Colonic mucosa (tissue), 4 donors: ENCODE data around the gene SMOC1. TPM values are rescaled to one million over a fixed set of nuclear protein-coding genes. Genes with fewer than 3 reads are reported as not detected.

Source experiments
- DNase-seq: peaks from one replicate; pipeline ENCODE4 v3.0.0-alpha.2; 2020
- H3K27ac ChIP-seq: fragments of 200-600 bp; one replicate; pipeline ENCODE4 v1.8.0; 2021
- H3K27me3 ChIP-seq: fragments of 200-600 bp; one replicate; pipeline ENCODE4 v1.8.0; 2021
- H3K36me3 ChIP-seq: fragments of 200-600 bp; one replicate; pipeline ENCODE4 v1.8.0; 2021
- H3K4me1 ChIP-seq: fragments of 200-600 bp; one replicate; pipeline ENCODE4 v1.8.0; 2021; ENCODE audit warnings: mild to moderate bottlenecking
- H3K4me3 ChIP-seq: fragments of 200-600 bp; one replicate; pipeline ENCODE4 v1.8.0; 2021
- H3K9ac ChIP-seq, 2 donors: one replicate each; pipeline ENCODE4 v1.7.0; 2013; ENCODE audit warnings: control low read depth in 2 of 2, low read depth in 2 of 2, low read length in 2 of 2
- H3K9me3 ChIP-seq: fragments of 200-600 bp; one replicate; pipeline ENCODE4 v1.8.0; 2021
- CTCF ChIP-seq: fragments of 200-600 bp; IDR thresholded peaks from one replicate; pipeline ENCODE4 v1.8.0; 2022; ENCODE audit warnings: antibody characterized with exemption, mild to moderate bottlenecking
- intact Hi-C: fragments of 100-400 bp; cut with DNase I; formaldehyde crosslinking; loops from one replicate; pipeline ENCODE4 v1.14.1; 2022
- total RNA-seq, 2 donors: library from RNA; stranded (reverse); fragmentation: NEBNext Ultra II Directional in 1 of 2; extraction: Animal tissue kit (Norgen Biotek cat#: 25700) in 1 of 2; gene quantifications; one replicate each; pipeline ENCODE4 v1.2.1, GENCODE V29; 2021
- donor health status: healthy.
- donor health status: DM: no; HTN: no; CAD: no.
- donor health status: DM: no; HTN: no; CAD: no.

The SMOC1 gene
- total RNA-seq, 2 donors from 2014 or later, result 0.50 to 0.67 TPM

GRCh38 chr14:69972755-69973154, 93.5 kb downstream of the SMOC1 start:
- H3K36me3 ChIP-seq, result no peaks in the 10 kb centered on the region
- DNase-seq, result no peak
- intact Hi-C loops, result no loop called here

GRCh38 chr14:69973846-69974245, 94.6 kb downstream of the SMOC1 start:
- intact Hi-C loops, result no loop called here
- Histone ChIP-seq H3K27me3 (no peaks in the 10 kb centered on the region), H3K4me3 (no peak overlapping the region), H3K27ac (no peak overlapping the region), H3K9ac (no peak overlapping the region), H3K9me3 (no peaks in the 10 kb centered on the region), H3K36me3 (no peaks in the 10 kb centered on the region), H3K4me1 (no peaks in the 10 kb centered on the region)
- TF ChIP-seq CTCF, result no peak
- DNase-seq, result no peak

More at GRCh38 chr14:69972755-69973154, 93.5 kb downstream of the SMOC1 start:
- H3K9me3 ChIP-seq, result no peaks in the 10 kb centered on the region
- no peaks in the 10 kb centered on the region for H3K4me1 ChIP-seq
- TF ChIP-seq CTCF, result no peak
- no peaks in the 10 kb centered on the region for H3K27me3 ChIP-seq
- H3K4me3 ChIP-seq, result no peak overlapping the region
- H3K9ac ChIP-seq, result no peak overlapping the region
- no peak overlapping the region for H3K27ac ChIP-seq

GRCh38 chr14:69979882-69980281, 100.7 kb downstream of the SMOC1 start:
- no peaks in the 10 kb centered on the region for H3K9me3 ChIP-seq
- intact Hi-C loops, result no loop called here
- H3K4me3 ChIP-seq, result no peak overlapping the region
- no peak overlapping the region for H3K9ac ChIP-seq
- no peaks in the 10 kb centered on the region for H3K36me3 ChIP-seq
- H3K27me3 ChIP-seq, result no peaks in the 10 kb centered on the region
- H3K27ac ChIP-seq, result no peak overlapping the region
- no peak for DNase-seq
- TF ChIP-seq CTCF, result no peak
- H3K4me1 ChIP-seq, result no peaks in the 10 kb centered on the region

GRCh38 chr14:69980457-69981425, 101.5 kb downstream of the SMOC1 start:
- H3K9me3 ChIP-seq, result no peaks in the 10 kb centered on the region

More at GRCh38 chr14:69980457-69981425, 101.5 kb downstream of the SMOC1 start:
- intact Hi-C loops, result no loop called here
- TF ChIP-seq CTCF, result no peak
- Histone ChIP-seq H3K36me3 (no peaks in the 10 kb centered on the region), H3K27me3 (no peaks in the 10 kb centered on the region), H3K4me3 (no peak overlapping the region), H3K9ac (no peak overlapping the region), H3K27ac (no peak overlapping the region), H3K4me1 (no peaks in the 10 kb centered on the region)
- no peak for DNase-seq
